Loucy (cell line): Measurements from ENCODE around the gene MUCL1.

ENCODE experiments used
- H2AFZ ChIP-seq: fragments of 200-600 bp; sonication (generic); 2 replicates; pipeline ENCODE4 v1.6.0; 2016; ENCODE audit warnings: antibody characterized with exemption, mild to moderate bottlenecking, low read length, moderate library complexity
- H3F3A ChIP-seq: fragments of 200-600 bp; 2 replicates; pipeline ENCODE4 v1.6.0; 2016; ENCODE audit warnings: antibody characterized with exemption, low read depth, mild to moderate bottlenecking
- H3K27me3 ChIP-seq: fragments of 200-600 bp; sonication (generic); 2 replicates; pipeline ENCODE4 v1.6.1; 2014; ENCODE audit warnings: low read length, mild to moderate bottlenecking; ENCODE audit not compliant: insufficient read depth, poor library complexity, severe bottlenecking
- H3K36me3 ChIP-seq: fragments of 200-600 bp; sonication (generic); 2 replicates; pipeline ENCODE4 v1.6.1; 2016; ENCODE audit warnings: low read length; ENCODE audit not compliant: insufficient read depth
- H3K4me1 ChIP-seq: fragments of 200-600 bp; sonication (generic); 2 replicates; pipeline ENCODE4 v1.5.1; 2014; ENCODE audit warnings: low read length, mild to moderate bottlenecking; ENCODE audit not compliant: insufficient read depth, poor library complexity, severe bottlenecking
- H3K4me2 ChIP-seq: fragments of 200-600 bp; sonication (generic); 2 replicates; pipeline ENCODE4 v1.6.0; 2014; ENCODE audit warnings: antibody characterized with exemption, low read length, low read depth, mild to moderate bottlenecking; ENCODE audit not compliant: poor library complexity, severe bottlenecking
- H3K4me3 ChIP-seq: fragments of 200-600 bp; sonication (generic); 2 replicates; pipeline ENCODE4 v1.5.1; 2014; ENCODE audit warnings: low read length, mild to moderate bottlenecking, mixed read lengths; ENCODE audit not compliant: poor library complexity, severe bottlenecking
- H3K79me2 ChIP-seq: fragments of 200-600 bp; sonication (generic); 2 replicates; pipeline ENCODE4 v1.6.1; 2014; ENCODE audit warnings: low read length; ENCODE audit not compliant: insufficient read depth
- H3K9ac ChIP-seq: fragments of 200-600 bp; sonication (generic); 2 replicates; pipeline ENCODE4 v1.6.0; 2014; ENCODE audit warnings: mild to moderate bottlenecking, low read depth, low read length, moderate library complexity; ENCODE audit not compliant: poor library complexity, severe bottlenecking
- H3K9me2 ChIP-seq: fragments of 200-600 bp; sonication (generic); replicated peaks from 2 replicates; pipeline ENCODE4 v1.6.1; 2016; ENCODE audit warnings: low read depth, low read length, mixed read lengths
- H3K9me3 ChIP-seq: fragments of 200-600 bp; sonication (generic); 2 replicates; pipeline ENCODE4 v1.6.1; 2014; ENCODE audit warnings: mild to moderate bottlenecking, antibody characterized with exemption, low read length, low read depth; ENCODE audit not compliant: insufficient read depth
- H4K20me1 ChIP-seq: fragments of 200-600 bp; sonication (generic); 2 replicates; pipeline ENCODE4 v1.6.0; 2014; ENCODE audit warnings: antibody characterized with exemption, low read length, mild to moderate bottlenecking; ENCODE audit not compliant: insufficient read depth, poor library complexity, severe bottlenecking
- EZH2phosphoT487 ChIP-seq: fragments of 200-600 bp; IDR thresholded peaks from 2 replicates; pipeline ENCODE4 v1.6.1; 2018; ENCODE audit warnings: antibody characterized with exemption, mild to moderate bottlenecking, moderate library complexity, borderline replicate concordance
- TF ChIP-seq, protein P1 (sequence below): fragments of 200-600 bp; sonication (generic); conservative IDR thresholded peaks from 2 replicates; pipeline ENCODE4 v1.5.1; 2014; ENCODE audit warnings: mild to moderate bottlenecking, antibody characterized with exemption, low read length

Gene MUCL1

DNA sequence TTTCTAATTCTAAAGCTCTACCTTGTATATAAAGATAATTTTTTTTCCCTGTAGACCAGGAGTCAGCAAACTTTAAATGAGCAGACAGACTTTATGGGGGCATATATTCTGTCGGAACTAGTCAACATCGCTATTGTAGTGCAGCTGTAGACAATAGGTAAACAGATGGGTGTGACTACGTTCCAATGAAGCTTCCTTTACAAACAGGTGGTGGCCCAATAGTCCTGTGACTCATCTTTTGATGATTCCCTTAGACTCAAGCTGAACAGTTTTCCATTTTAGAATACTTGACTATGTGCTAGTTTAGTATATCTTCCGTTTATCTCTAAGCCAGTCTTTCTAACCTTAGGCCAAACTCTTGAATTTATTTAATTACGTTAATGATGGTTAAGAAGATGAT is 16.3 kb downstream of the MUCL1 start:
- Histone ChIP-seq H3K4me1 (no peaks in the 10 kb centered on the region), H3K4me3 (no peak overlapping the region), H3K9me3 (no peaks in the 10 kb centered on the region), H3K9me2 (no peaks in the 10 kb centered on the region), H3K27me3 (no peaks in the 10 kb centered on the region), H2AFZ (no peak overlapping the region), H3K4me2 (no peak overlapping the region), H3K9ac (no peak overlapping the region), H3K36me3 (no peaks in the 10 kb centered on the region), H4K20me1 (no peaks in the 10 kb centered on the region), H3F3A (no peaks in the 10 kb centered on the region), H3K79me2 (no peaks in the 10 kb centered on the region)
- TF ChIP-seq, protein P1, sequence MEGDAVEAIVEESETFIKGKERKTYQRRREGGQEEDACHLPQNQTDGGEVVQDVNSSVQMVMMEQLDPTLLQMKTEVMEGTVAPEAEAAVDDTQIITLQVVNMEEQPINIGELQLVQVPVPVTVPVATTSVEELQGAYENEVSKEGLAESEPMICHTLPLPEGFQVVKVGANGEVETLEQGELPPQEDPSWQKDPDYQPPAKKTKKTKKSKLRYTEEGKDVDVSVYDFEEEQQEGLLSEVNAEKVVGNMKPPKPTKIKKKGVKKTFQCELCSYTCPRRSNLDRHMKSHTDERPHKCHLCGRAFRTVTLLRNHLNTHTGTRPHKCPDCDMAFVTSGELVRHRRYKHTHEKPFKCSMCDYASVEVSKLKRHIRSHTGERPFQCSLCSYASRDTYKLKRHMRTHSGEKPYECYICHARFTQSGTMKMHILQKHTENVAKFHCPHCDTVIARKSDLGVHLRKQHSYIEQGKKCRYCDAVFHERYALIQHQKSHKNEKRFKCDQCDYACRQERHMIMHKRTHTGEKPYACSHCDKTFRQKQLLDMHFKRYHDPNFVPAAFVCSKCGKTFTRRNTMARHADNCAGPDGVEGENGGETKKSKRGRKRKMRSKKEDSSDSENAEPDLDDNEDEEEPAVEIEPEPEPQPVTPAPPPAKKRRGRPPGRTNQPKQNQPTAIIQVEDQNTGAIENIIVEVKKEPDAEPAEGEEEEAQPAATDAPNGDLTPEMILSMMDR: no peak
- TF ChIP-seq EZH2phosphoT487: no peak

DNA sequence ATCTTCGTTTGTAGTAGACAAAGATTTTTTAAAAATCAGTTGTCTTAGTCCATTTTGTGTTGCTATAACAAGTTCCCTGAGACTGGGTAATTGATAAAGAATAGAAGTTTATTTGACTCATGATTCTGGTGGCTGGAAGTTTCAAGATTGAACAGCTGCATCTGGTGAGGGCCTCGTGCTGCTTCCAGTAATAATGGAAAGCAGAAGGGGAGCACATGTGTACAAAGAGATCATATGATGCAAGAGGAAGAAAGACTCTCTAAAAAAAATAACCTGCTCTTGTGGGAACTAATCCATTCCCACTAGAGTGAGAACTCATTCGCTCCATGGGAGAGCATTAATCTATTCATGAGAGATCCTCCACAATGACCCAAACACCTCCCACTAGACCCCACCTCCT is 24.8 kb downstream of the MUCL1 start:
- Histone ChIP-seq H3F3A (no peaks in the 10 kb centered on the region), H2AFZ (no peak overlapping the region), H3K9me2 (no peaks in the 10 kb centered on the region), H3K9ac (no peak overlapping the region), H3K79me2 (no peaks in the 10 kb centered on the region), H3K9me3 (no peaks in the 10 kb centered on the region), H3K27me3 (no peaks in the 10 kb centered on the region), H3K4me2 (no peak overlapping the region), H4K20me1 (no peaks in the 10 kb centered on the region), H3K4me1 (no peaks in the 10 kb centered on the region), H3K4me3 (no peak overlapping the region), H3K36me3 (no peaks in the 10 kb centered on the region)
- TF ChIP-seq, protein P1: no peak
- TF ChIP-seq EZH2phosphoT487: no peak

DNA sequence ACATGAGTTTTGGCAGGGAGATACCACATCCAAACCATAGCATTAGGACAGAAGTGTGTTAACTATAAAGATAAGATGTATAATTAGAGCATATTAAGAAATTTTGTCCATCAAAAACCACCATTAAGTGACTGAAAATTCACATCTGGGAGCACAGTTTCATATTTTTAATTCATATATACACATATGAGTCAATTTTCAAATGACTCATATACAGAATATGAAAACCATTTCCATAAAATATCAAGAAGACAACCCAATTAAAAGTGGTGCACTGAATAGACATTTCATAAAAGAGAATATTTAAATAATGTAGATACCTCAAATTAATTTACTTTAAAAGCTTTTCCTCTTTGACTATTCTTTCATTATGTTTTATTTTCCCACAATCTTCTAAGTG is 25.3 kb downstream of the MUCL1 start:
- no peaks in the 10 kb centered on the region for H3F3A ChIP-seq
- no peak overlapping the region for H3K4me2 ChIP-seq
- H3K36me3 ChIP-seq: no peaks in the 10 kb centered on the region
- H3K9ac ChIP-seq: no peak overlapping the region
- no peaks in the 10 kb centered on the region for H3K79me2 ChIP-seq
- no peaks in the 10 kb centered on the region for H3K4me1 ChIP-seq
- no peaks in the 10 kb centered on the region for H4K20me1 ChIP-seq
- H3K9me2 ChIP-seq: no peaks in the 10 kb centered on the region
- TF ChIP-seq EZH2phosphoT487: no peak
- TF ChIP-seq, protein P1: no peak
- H3K27me3 ChIP-seq: no peaks in the 10 kb centered on the region
- no peak overlapping the region for H2AFZ ChIP-seq
- no peak overlapping the region for H3K4me3 ChIP-seq
- H3K9me3 ChIP-seq: no peaks in the 10 kb centered on the region
